K562 (cell line): Measurements from ENCODE around the gene CUX1. TPM values are rescaled to one million over a fixed set of nuclear protein-coding genes. Genes with fewer than 3 reads are reported as not detected.

Experiments
- CGGBP1 ChIP-seq: fragments of 250-450 bp; sonication (Bioruptor Pico); IDR thresholded peaks from 2 replicates; pipeline ENCODE4 v1.9.0; 2021; ENCODE audit warnings: mild to moderate bottlenecking
- CUX1 ChIP-seq: fragments of 200-800 bp; sonication (Bioruptor generic); IDR thresholded peaks from 2 replicates; pipeline ENCODE4 v1.6.1; 2016; ENCODE audit warnings: missing genetic modification characterization, missing compliant biosample characterization
- E4F1 ChIP-seq: fragments of 250-450 bp; sonication (Bioruptor Pico); IDR thresholded peaks from 2 replicates; pipeline ENCODE4 v1.5.0; 2021; ENCODE audit warnings: mild to moderate bottlenecking, borderline replicate concordance
- HIVEP1 ChIP-seq: fragments of 250-450 bp; sonication (Bioruptor Pico); IDR thresholded peaks from 2 replicates; pipeline ENCODE4 v1.4.0; 2020; ENCODE audit warnings: mild to moderate bottlenecking
- HMGXB4 ChIP-seq: sonication (generic); formaldehyde crosslinking; IDR thresholded peaks from 2 replicates; pipeline ENCODE4 v1.8.1; 2023; ENCODE audit warnings: mild to moderate bottlenecking, missing genetic modification reagents
- HSF4 ChIP-seq: fragments of 250-450 bp; sonication (Bioruptor Pico); IDR thresholded peaks from 2 replicates; pipeline ENCODE4 v2.1.2; 2022; ENCODE audit warnings: mild to moderate bottlenecking, moderate library complexity, borderline replicate concordance
- MAFK ChIP-seq: IDR thresholded peaks from 2 replicates; pipeline ENCODE4 v1.6.1; 2011; ENCODE audit warnings: low read length, improper control_type of control experiment
- MECOM ChIP-seq: fragments of 250-450 bp; sonication (Bioruptor Pico); IDR thresholded peaks from 2 replicates; pipeline ENCODE4 v1.8.0; 2022; ENCODE audit warnings: inconsistent platforms
- NCOA2 ChIP-seq, 2 experiments: fragments of 450-650 bp; IDR thresholded peaks; 2 replicates each; pipeline ENCODE4 v1.6.1; 2018; ENCODE audit warnings: mild to moderate bottlenecking in 2 of 2, moderate library complexity in 1 of 2; ENCODE audit not compliant: partially characterized antibody in 2 of 2
- NCOR1 ChIP-seq: fragments of 450-650 bp; IDR thresholded peaks from 2 replicates; pipeline ENCODE4 v1.6.1; 2016; ENCODE audit warnings: mild to moderate bottlenecking, moderate library complexity
- PTBP1 ChIP-seq: fragments of 200-400 bp; formaldehyde crosslinking; IDR thresholded peaks from 2 replicates; pipeline ENCODE4 v1.6.1; 2017; ENCODE audit warnings: low read depth, low read length
- PTTG1 ChIP-seq: fragments of 450-650 bp; IDR thresholded peaks from 2 replicates; pipeline ENCODE4 v1.6.1; 2016; ENCODE audit warnings: low read depth, mild to moderate bottlenecking, missing genetic modification characterization, missing compliant biosample characterization
- SMC3 ChIP-seq: conservative IDR thresholded peaks from 2 replicates; pipeline ENCODE4 v1.6.1; 2011; ENCODE audit warnings: low read depth, low read length, improper control_type of control experiment; ENCODE audit not compliant: insufficient read depth
- ZFX ChIP-seq: sonication (generic); formaldehyde crosslinking; IDR thresholded peaks from 2 replicates; pipeline ENCODE4 v1.8.0; 2022; ENCODE audit warnings: mild to moderate bottlenecking, missing genetic modification reagents, moderate library complexity
- ZNF232 ChIP-seq: sonication (generic); formaldehyde crosslinking; IDR thresholded peaks from 2 replicates; pipeline ENCODE4 v1.8.0; 2022; ENCODE audit warnings: mild to moderate bottlenecking, missing genetic modification reagents
- polyA plus RNA-seq, 8 experiments: library from polyadenylated mRNA; depleted of rRNA in 4 of 8; stranded (reverse) in 5 of 8; unstranded in 3 of 8; fragments of >200 nt; fragmentation: Nextera tagmentation in 2 of 8; fragmentation: Illumina TruSeq in 1 of 8; extraction: Ambion mirVana in 2 of 8; extraction: Trizol in 1 of 8; gene quantifications; 2 replicates each; pipeline versions ENCODE4 v1.2.1 to v1.2.3, GENCODE V29; 2011 to 2014; ENCODE audit warnings: inconsistent platforms in 1 of 8, missing spikeins in 1 of 8
- total RNA-seq, 7 experiments: library from RNA; depleted of rRNA in 6 of 7; stranded (reverse); fragments of >200 nt in 6 of 7; fragmentation: Illumina TruSeq in 2 of 7; extraction: Trizol in 2 of 7; gene quantifications; 2 replicates each; pipeline versions ENCODE4 v1.2.1 to v1.2.3, GENCODE V29; 2011 to 2021; ENCODE audit warnings: low replicate concordance in 1 of 7

Gene CUX1
- total and polyA plus RNA-seq, 9 of the 15 experiments (the other 6 are each of a cell fraction or from before 2014, with no cell fraction given): 3.6 to 55.3 (median 25.2) TPM

GRCh38 chr7:101882595-101883564 is 65.5 kb downstream of the CUX1 start (continued):
- TF ChIP-seq CUX1 (CRISPR knock-in tag) (peak; percentile 23; the same call in 1 of the 2 replicates), HIVEP1 (no peak), MAFK (peak; percentile 80), HSF4 (CRISPR knock-in tag) (no peak), CGGBP1 (CRISPR knock-in tag) (no peak), PTTG1 (tag) (no peak), NCOR1 (peak; percentile 44), PTBP1 (no peak), NCOA2 (IDR thresholded peaks at IDR 0.05; ENCODE audit: partially characterized antibody in 2 of 2) (no peak), E4F1 (CRISPR knock-in tag) (no peak), ZFX (CRISPR knock-in tag) (peak; percentile 85), ZNF232 (0 out of 2 replicates have a peak, but pooled peaks have one; percentile 41), SMC3 (0 out of 2 replicates have a peak, but pooled peaks have one; percentile 5), HMGXB4 (CRISPR knock-in tag) (no peak), MECOM (CRISPR knock-in tag) (0 out of 2 replicates have a peak, but pooled peaks have one; percentile 35)
